ENCODE measurements around the gene SASH3.

SASH3 gene

GRCh38 chrX:129759576-129760061, 20.1 kb upstream of the SASH3 start:
- no peaks in the 10 kb centered on the region for H3K36me3 ChIP-seq (ENCODE audit: control insufficient read depth in 4 of 4, insufficient read depth in 4 of 4, low read length in 3 of 4)
- 43% methylated on average over 14 of the region's 14 CpGs for WGBS (ENCODE audit: insufficient coverage)
- no peaks in the 10 kb centered on the region for H3K27me3 ChIP-seq (replicated peaks in 2 of 5; ENCODE audit: control insufficient read depth in 4 of 5, insufficient read depth in 5 of 5, low read length in 4 of 5)
- H3K4me1 ChIP-seq (ENCODE audit: control extremely low read depth in 1 of 4, control insufficient read depth in 4 of 4, insufficient read depth in 4 of 4, low read length in 3 of 4): peaks cover 4 to 52% (median 33%) of the 10 kb centered on the region in 4 experiments
- peak; percentile 68 to 88 (median 83) for DNase-seq
- POLR2A ChIA-PET: interaction anchor here (0.6 to 1.9 kb wide), 6 partner anchors 9 to 310 kb away, joined by 3 to 9 read pairs (median 4); partner anchors contain the start of gene SASH3
- H3K9me3 ChIP-seq (ENCODE audit: control extremely low read depth in 1 of 5, control insufficient read depth in 4 of 5, insufficient read depth in 2 of 5, low read depth in 1 of 5, low read length in 4 of 5): no peaks in the 10 kb centered on the region
- CTCF ChIA-PET: interaction anchor here (1.0 to 3.6 kb wide), 13 partner anchors 9 to 120 kb away, joined by 3 to 21 read pairs (median 5); partner anchors contain the start of gene SASH3
- H3K4me3 ChIP-seq (ENCODE audit: control insufficient read depth in 1 of 7, extremely low read depth in 1 of 7, insufficient read depth in 4 of 7, low read depth in 2 of 7, low read length in 6 of 7): no peak overlapping the region
- H3K27ac ChIP-seq (ENCODE audit: insufficient read depth in 1 of 2, low read depth in 1 of 2, low read length in 2 of 2, poor library complexity in 1 of 2, severe bottlenecking in 2 of 2): peak overlapping the region in 1 of 2 experiments; percentile 15

DNA sequence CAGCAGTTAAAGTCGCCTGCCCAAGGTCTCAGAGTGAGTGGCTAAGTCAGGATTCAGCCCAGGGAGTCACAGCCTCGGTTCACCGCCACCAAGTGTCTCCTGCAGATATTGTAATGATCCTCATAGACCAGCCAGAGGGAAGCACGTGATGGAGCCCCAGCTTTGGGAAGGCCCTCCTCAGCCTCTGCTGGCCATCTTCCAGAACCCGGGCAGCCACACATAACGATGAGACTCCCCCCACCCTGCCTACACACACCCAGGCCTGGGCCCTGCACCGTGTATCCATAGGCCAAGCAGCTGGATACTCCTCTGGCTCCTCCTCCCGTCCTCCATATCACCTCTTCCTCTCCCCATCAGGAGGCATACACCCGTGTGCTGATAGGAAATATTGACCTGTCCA, 19.6 kb upstream of the SASH3 start:
- ChIA-PET CTCF (interaction anchor here (1.0 to 3.6 kb wide), 11 partner anchors 8 to 69 kb away, joined by 3 to 21 read pairs (median 5); partner anchors contain the start of gene SASH3), POLR2A (interaction anchor here (0.6 to 1.9 kb wide), 3 partner anchors 20 to 309 kb away, joined by 3 to 9 read pairs (median 3); partner anchors contain the start of gene SASH3)
- DNase-seq: no peak
- H3K9me3 ChIP-seq (ENCODE audit: control extremely low read depth in 1 of 5, control insufficient read depth in 4 of 5, insufficient read depth in 2 of 5, low read depth in 1 of 5, low read length in 4 of 5): no peaks in the 10 kb centered on the region
- H3K36me3 ChIP-seq (ENCODE audit: control insufficient read depth in 4 of 4, insufficient read depth in 4 of 4, low read length in 3 of 4): no peaks in the 10 kb centered on the region
- 41% methylated on average over 9 of the region's 9 CpGs for WGBS (ENCODE audit: insufficient coverage)
- H3K4me3 ChIP-seq (ENCODE audit: control insufficient read depth in 1 of 7, extremely low read depth in 1 of 7, insufficient read depth in 4 of 7, low read depth in 2 of 7, low read length in 6 of 7): no peak overlapping the region
- peaks cover 4 to 48% (median 33%) of the 10 kb centered on the region in 4 experiments for H3K4me1 ChIP-seq (ENCODE audit: control extremely low read depth in 1 of 4, control insufficient read depth in 4 of 4, insufficient read depth in 4 of 4, low read length in 3 of 4)
- peak overlapping the region in 1 of 2 experiments; percentile 15 for H3K27ac ChIP-seq (ENCODE audit: insufficient read depth in 1 of 2, low read depth in 1 of 2, low read length in 2 of 2, poor library complexity in 1 of 2, severe bottlenecking in 2 of 2)
- H3K27me3 ChIP-seq (replicated peaks in 2 of 5; ENCODE audit: control insufficient read depth in 4 of 5, insufficient read depth in 5 of 5, low read length in 4 of 5): no peaks in the 10 kb centered on the region

DNA sequence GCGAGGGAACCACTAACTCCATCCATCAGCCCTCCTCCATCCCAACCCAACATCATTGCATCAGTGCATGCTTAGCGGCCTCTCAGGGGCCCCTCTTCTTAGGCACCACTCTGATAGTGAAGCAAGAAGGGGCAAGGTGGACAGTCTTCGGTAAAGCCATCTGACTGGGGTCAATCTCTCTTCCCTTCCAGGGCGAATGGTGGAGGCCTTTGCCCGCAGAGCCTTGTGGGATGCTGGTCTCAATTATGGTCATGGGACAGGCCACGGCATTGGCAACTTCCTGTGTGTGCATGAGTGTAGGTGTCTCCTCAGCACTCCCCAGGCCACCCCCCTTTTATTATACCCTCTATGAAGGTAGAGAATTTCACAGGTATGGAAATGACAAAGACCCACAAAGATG, 18.8 kb upstream of the SASH3 start:
- no peaks in the 10 kb centered on the region for H3K36me3 ChIP-seq (ENCODE audit: control insufficient read depth in 4 of 4, insufficient read depth in 4 of 4, low read length in 3 of 4)
- H3K4me3 ChIP-seq (ENCODE audit: control insufficient read depth in 1 of 7, extremely low read depth in 1 of 7, insufficient read depth in 4 of 7, low read depth in 2 of 7, low read length in 6 of 7): no peak overlapping the region
- ChIA-PET POLR2A (no interaction called here), CTCF (interaction anchor here (1.3 to 3.6 kb wide), 2 partner anchors 9 to 13 kb away, joined by 3 to 21 read pairs; no protein-coding TSS in a partner anchor)
- no peak overlapping the region for H3K27ac ChIP-seq (ENCODE audit: insufficient read depth in 1 of 2, low read depth in 1 of 2, low read length in 2 of 2, poor library complexity in 1 of 2, severe bottlenecking in 2 of 2)
- no peaks in the 10 kb centered on the region for H3K9me3 ChIP-seq (ENCODE audit: control extremely low read depth in 1 of 5, control insufficient read depth in 4 of 5, insufficient read depth in 2 of 5, low read depth in 1 of 5, low read length in 4 of 5)
- DNase-seq: no peak
- H3K4me1 ChIP-seq (ENCODE audit: control extremely low read depth in 1 of 4, control insufficient read depth in 4 of 4, insufficient read depth in 4 of 4, low read length in 3 of 4): peaks cover 4 to 43% (median 31%) of the 10 kb centered on the region in 4 experiments
- no peaks in the 10 kb centered on the region for H3K27me3 ChIP-seq (replicated peaks in 2 of 5; ENCODE audit: control insufficient read depth in 4 of 5, insufficient read depth in 5 of 5, low read length in 4 of 5)
- 80% methylated on average over 1 of the region's 6 CpGs for WGBS (ENCODE audit: insufficient coverage)

DNA sequence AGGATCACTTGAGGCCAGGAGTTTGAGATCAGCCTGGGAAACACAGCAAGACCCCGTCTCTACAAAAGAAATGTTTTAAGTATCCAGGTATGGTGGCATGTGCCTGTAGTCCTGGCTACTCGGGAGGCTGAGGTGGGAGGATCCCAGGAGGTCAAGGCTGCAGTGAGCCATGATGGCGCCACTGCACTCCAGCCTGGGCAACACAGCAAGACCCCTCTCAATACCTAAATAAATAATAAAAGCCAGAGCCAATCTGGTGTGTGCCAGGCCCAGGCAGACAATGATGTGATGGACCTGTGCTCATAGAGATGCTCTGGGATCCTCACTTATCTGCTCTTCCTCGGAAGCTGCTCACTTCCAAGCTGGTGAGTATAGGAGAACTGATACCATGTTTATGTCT, 18.2 kb upstream of the SASH3 start:
- 94% methylated on average over 2 of the region's 4 CpGs for WGBS (ENCODE audit: insufficient coverage)
- peaks cover 4 to 36% (median 27%) of the 10 kb centered on the region in 4 experiments for H3K4me1 ChIP-seq (ENCODE audit: control extremely low read depth in 1 of 4, control insufficient read depth in 4 of 4, insufficient read depth in 4 of 4, low read length in 3 of 4)
- H3K27ac ChIP-seq (ENCODE audit: insufficient read depth in 1 of 2, low read depth in 1 of 2, low read length in 2 of 2, poor library complexity in 1 of 2, severe bottlenecking in 2 of 2): no peak overlapping the region
- no peaks in the 10 kb centered on the region for H3K9me3 ChIP-seq (ENCODE audit: control extremely low read depth in 1 of 5, control insufficient read depth in 4 of 5, insufficient read depth in 2 of 5, low read depth in 1 of 5, low read length in 4 of 5)
- H3K36me3 ChIP-seq (ENCODE audit: control insufficient read depth in 4 of 4, insufficient read depth in 4 of 4, low read length in 3 of 4): no peaks in the 10 kb centered on the region
- no peak overlapping the region for H3K4me3 ChIP-seq (ENCODE audit: control insufficient read depth in 1 of 7, extremely low read depth in 1 of 7, insufficient read depth in 4 of 7, low read depth in 2 of 7, low read length in 6 of 7)
- CTCF ChIA-PET: interaction anchor here (1.3 kb wide), 2 partner anchors 10 kb away, joined by 3 to 5 read pairs; no protein-coding TSS in a partner anchor
- DNase-seq: no peak
- no peaks in the 10 kb centered on the region for H3K27me3 ChIP-seq (replicated peaks in 2 of 5; ENCODE audit: control insufficient read depth in 4 of 5, insufficient read depth in 5 of 5, low read length in 4 of 5)
- POLR2A ChIA-PET: no interaction called here

DNA sequence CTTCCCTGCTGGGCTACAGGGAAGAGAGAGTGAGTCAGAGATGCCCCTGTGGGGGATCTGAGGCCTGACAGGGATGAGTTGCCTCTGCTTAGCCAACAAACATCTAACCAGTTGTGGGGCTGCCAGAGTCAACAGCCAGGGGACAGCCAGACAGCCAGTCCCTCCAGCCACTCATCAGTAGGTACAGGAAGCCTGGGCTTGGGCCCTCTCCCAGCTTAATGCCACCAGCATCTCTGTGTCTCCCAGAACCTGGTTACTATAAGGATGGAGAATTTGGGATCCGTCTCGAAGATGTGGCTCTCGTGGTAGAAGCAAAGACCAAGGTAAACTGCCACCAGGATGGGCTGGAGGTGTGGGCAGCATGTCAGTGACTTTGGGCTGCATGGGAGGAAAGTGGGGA, 17.3 kb upstream of the SASH3 start:
- no peaks in the 10 kb centered on the region for H3K27me3 ChIP-seq (replicated peaks in 2 of 5; ENCODE audit: control insufficient read depth in 4 of 5, insufficient read depth in 5 of 5, low read length in 4 of 5)
- no peak overlapping the region for H3K4me3 ChIP-seq (ENCODE audit: control insufficient read depth in 1 of 7, extremely low read depth in 1 of 7, insufficient read depth in 4 of 7, low read depth in 2 of 7, low read length in 6 of 7)
- no peak overlapping the region for H3K27ac ChIP-seq (ENCODE audit: insufficient read depth in 1 of 2, low read depth in 1 of 2, low read length in 2 of 2, poor library complexity in 1 of 2, severe bottlenecking in 2 of 2)
- peaks cover 4 to 34% (median 26%) of the 10 kb centered on the region in 4 experiments for H3K4me1 ChIP-seq (ENCODE audit: control extremely low read depth in 1 of 4, control insufficient read depth in 4 of 4, insufficient read depth in 4 of 4, low read length in 3 of 4)
- WGBS (ENCODE audit: insufficient coverage): 90% methylated on average over 3 of the region's 3 CpGs
- CTCF ChIA-PET: interaction anchor here (1.1 to 1.3 kb wide), 2 partner anchors 9 to 61 kb away, joined by 4 to 5 read pairs; no protein-coding TSS in a partner anchor
- POLR2A ChIA-PET: no interaction called here
- no peaks in the 10 kb centered on the region for H3K9me3 ChIP-seq (ENCODE audit: control extremely low read depth in 1 of 5, control insufficient read depth in 4 of 5, insufficient read depth in 2 of 5, low read depth in 1 of 5, low read length in 4 of 5)
- H3K36me3 ChIP-seq (ENCODE audit: control insufficient read depth in 4 of 4, insufficient read depth in 4 of 4, low read length in 3 of 4): no peaks in the 10 kb centered on the region
- no peak for DNase-seq

DNA sequence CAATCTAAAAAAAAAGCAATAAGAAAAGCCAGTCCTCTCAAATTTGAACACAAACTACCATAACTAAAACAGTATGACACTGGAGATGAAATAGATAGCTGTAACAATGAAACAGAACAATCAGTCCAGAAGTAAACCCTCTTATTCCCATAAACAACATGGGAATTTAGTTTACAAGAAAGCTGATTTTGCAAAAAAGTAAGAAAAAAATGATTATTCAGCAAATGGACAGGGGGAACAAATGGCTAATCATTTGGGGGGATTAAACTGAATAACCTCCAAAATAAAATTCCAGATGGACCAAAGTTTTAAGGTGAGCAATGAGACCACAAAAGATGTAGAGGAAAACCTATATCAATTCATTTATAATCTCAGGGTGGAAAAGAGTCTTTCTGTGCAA, 16.1 kb upstream of the SASH3 start:
- Histone ChIP-seq H3K4me1 (ENCODE audit: control extremely low read depth in 1 of 4, control insufficient read depth in 4 of 4, insufficient read depth in 4 of 4, low read length in 3 of 4) (peaks cover 2 to 34% (median 31%) of the 10 kb centered on the region in 4 experiments), H3K9me3 (ENCODE audit: control extremely low read depth in 1 of 5, control insufficient read depth in 4 of 5, insufficient read depth in 2 of 5, low read depth in 1 of 5, low read length in 4 of 5) (no peaks in the 10 kb centered on the region), H3K27ac (ENCODE audit: insufficient read depth in 1 of 2, low read depth in 1 of 2, low read length in 2 of 2, poor library complexity in 1 of 2, severe bottlenecking in 2 of 2) (no peak overlapping the region), H3K36me3 (ENCODE audit: control insufficient read depth in 4 of 4, insufficient read depth in 4 of 4, low read length in 3 of 4) (no peaks in the 10 kb centered on the region), H3K27me3 (replicated peaks in 2 of 5; ENCODE audit: control insufficient read depth in 4 of 5, insufficient read depth in 5 of 5, low read length in 4 of 5) (no peaks in the 10 kb centered on the region), H3K4me3 (ENCODE audit: control insufficient read depth in 1 of 7, extremely low read depth in 1 of 7, insufficient read depth in 4 of 7, low read depth in 2 of 7, low read length in 6 of 7) (no peak overlapping the region)
- no peak for DNase-seq
- ChIA-PET CTCF (interaction anchor here (0.9 to 1.0 kb wide), 2 partner anchors 9 to 18 kb away, joined by 3 read pairs; no protein-coding TSS in a partner anchor), POLR2A (no interaction called here)

GRCh38 chrX:129768186-129768585, 11.6 kb upstream of the SASH3 start:
- WGBS (ENCODE audit: insufficient coverage): 84% methylated on average over 8 of the region's 8 CpGs
- no peaks in the 10 kb centered on the region for H3K9me3 ChIP-seq (ENCODE audit: control extremely low read depth in 1 of 5, control insufficient read depth in 4 of 5, insufficient read depth in 2 of 5, low read depth in 1 of 5, low read length in 4 of 5)
- no peak overlapping the region for H3K27ac ChIP-seq (ENCODE audit: insufficient read depth in 1 of 2, low read depth in 1 of 2, low read length in 2 of 2, poor library complexity in 1 of 2, severe bottlenecking in 2 of 2)
- peaks cover 11 to 55% (median 53%) of the 10 kb centered on the region in 4 experiments for H3K4me1 ChIP-seq (ENCODE audit: control extremely low read depth in 1 of 4, control insufficient read depth in 4 of 4, insufficient read depth in 4 of 4, low read length in 3 of 4)
- CTCF ChIA-PET: interaction anchor here (2.4 to 3.7 kb wide), 3 partner anchors 9 to 14 kb away, joined by 11 to 17 read pairs (median 17); no protein-coding TSS in a partner anchor
- H3K4me3 ChIP-seq (ENCODE audit: control insufficient read depth in 1 of 7, extremely low read depth in 1 of 7, insufficient read depth in 4 of 7, low read depth in 2 of 7, low read length in 6 of 7): no peak overlapping the region
- POLR2A ChIA-PET: interaction anchor here (0.6 to 2.4 kb wide), 4 partner anchors 9 to 15 kb away, joined by 3 to 13 read pairs (median 4); partner anchors contain the start of gene SASH3
- H3K36me3 ChIP-seq (ENCODE audit: control insufficient read depth in 4 of 4, insufficient read depth in 4 of 4, low read length in 3 of 4): no peaks in the 10 kb centered on the region
- no peak for DNase-seq
- H3K27me3 ChIP-seq (replicated peaks in 2 of 5; ENCODE audit: control insufficient read depth in 4 of 5, insufficient read depth in 5 of 5, low read length in 4 of 5): no peaks in the 10 kb centered on the region

All from common myeloid progenitor, CD34-positive (primary cell).